Gastrocnemius medialis (tissue), 4 donors: Measurements from ENCODE around the gene HEXIM2. TPM values are rescaled to one million over a fixed set of nuclear protein-coding genes. Genes with fewer than 3 reads are reported as not detected.

ENCODE experiments used
- ATAC-seq, 2 donors: fragments of 150-250 bp; one replicate each; pipeline ENCODE4 v1.9.1; 2016
- DNase-seq, 2 donors: peaks; one replicate each; pipeline ENCODE4 v3.0.0-alpha.2; 2019
- H3K27ac ChIP-seq, 4 donors: fragments of 200-600 bp; sonication (generic); 1 replicate in 1 of 4; 2 replicates in 3 of 4; pipeline ENCODE4 v1.5.1; 2016 to 2018; ENCODE audit warnings: mild to moderate bottlenecking in 2 of 4, moderate library complexity in 1 of 4
- H3K27me3 ChIP-seq, 3 donors: fragments of 200-600 bp; sonication (generic) in 2 of 3; 1 replicate in 1 of 3; 2 replicates in 2 of 3; pipeline versions ENCODE4 v1.5.1 to v1.6.0; 2016 to 2019; ENCODE audit warnings: mild to moderate bottlenecking in 1 of 3, moderate library complexity in 1 of 3
- H3K36me3 ChIP-seq, 2 donors: fragments of 200-600 bp; sonication (generic) in 1 of 2; one replicate each; pipeline ENCODE4 v1.5.1; 2017 to 2018
- H3K4me1 ChIP-seq, 2 donors: fragments of 200-600 bp; sonication (generic) in 1 of 2; one replicate each; pipeline ENCODE4 v1.5.1; 2016 to 2017; ENCODE audit warnings: mild to moderate bottlenecking in 2 of 2
- H3K4me3 ChIP-seq, 4 donors: fragments of 200-600 bp; sonication (generic) in 3 of 4; 1 replicate in 1 of 4; 2 replicates in 3 of 4; pipeline ENCODE4 v1.5.1; 2016 to 2019; ENCODE audit warnings: mild to moderate bottlenecking in 2 of 4
- H3K9me3 ChIP-seq, 3 donors: fragments of 200-600 bp; sonication (generic) in 2 of 3; 1 replicate in 1 of 3; 2 replicates in 2 of 3; pipeline ENCODE4 v1.5.1; 2016 to 2019
- POLR2A ChIP-seq, 2 donors: fragments of 450-650 bp; IDR thresholded peaks; one replicate each; pipeline ENCODE4 v1.6.1; 2017; ENCODE audit warnings: antibody characterized with exemption in 2 of 2, mild to moderate bottlenecking in 2 of 2, moderate library complexity in 2 of 2
- in situ Hi-C, 4 donors: fragments of 200-750 bp; cut with MboI; loops; one replicate each; pipeline versions ENCODE4 v1.15.0 to v1.8.0; 2017; ENCODE audit warnings: low sequenced_read_pairs in 4 of 4
- intact Hi-C: fragments of 100-400 bp; cut with DNase I; formaldehyde crosslinking; loops from one replicate; pipeline ENCODE4 v1.15.1; 2023; ENCODE audit warnings: low total_unique reads
- total RNA-seq, 4 donors: library from RNA; depleted of rRNA; stranded (reverse); fragments of >200 nt; gene quantifications; one replicate each; pipeline versions ENCODE4 v1.1.0 to v1.2.3, GENCODE V29; 2016
- TF ChIP-seq, protein P1 (sequence below), 5 experiments: fragments of 450-650 bp in 3 of 5; fragments of 200-600 bp in 2 of 5; sonication (generic) in 2 of 5; IDR thresholded peaks in 4 of 5; conservative IDR thresholded peaks in 1 of 5; 1 replicate in 4 of 5; 2 replicates in 1 of 5; pipeline ENCODE4 v1.5.1; 2016 to 2019; ENCODE audit warnings: antibody characterized with exemption in 5 of 5, mild to moderate bottlenecking in 3 of 5, moderate library complexity in 3 of 5

Gene HEXIM2
- total RNA-seq, 4 donors from 2014 or later = 31.4 to 70.8 (median 64.9) TPM

DNA sequence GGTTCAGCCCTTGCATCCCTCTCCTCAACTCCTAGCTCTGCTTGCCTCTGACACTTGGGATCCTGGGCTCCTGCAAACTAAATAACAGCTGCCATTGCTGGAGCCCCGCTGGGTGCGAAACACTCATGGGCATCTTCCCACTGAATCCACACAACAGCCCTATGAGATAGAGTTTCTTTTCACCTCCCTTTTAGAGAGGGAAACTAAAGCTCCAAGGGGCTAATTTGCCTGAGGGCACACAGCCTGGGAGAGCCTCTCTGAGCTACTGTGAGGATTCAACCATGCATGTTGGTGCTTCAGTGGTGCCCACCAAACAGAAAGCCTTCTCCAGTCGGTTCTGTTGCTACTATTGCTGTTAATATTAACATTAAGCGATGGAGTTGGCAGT is 22.1 kb upstream of the HEXIM2 start:
- ATAC-seq = no peak
- no peaks in the 10 kb centered on the region for H3K27me3 ChIP-seq
- no peaks in the 10 kb centered on the region for H3K36me3 ChIP-seq
- intact Hi-C loops (no loop called here), in situ Hi-C loops (loop anchor here in 3 of 4 donors (5.0 to 25.0 kb wide), 4 partner anchors 55 to 227 kb away; partner anchors contain the start of gene GFAP (in 2 of the 3))
- H3K4me3 ChIP-seq = no peak overlapping the region
- no peak overlapping the region for H3K27ac ChIP-seq
- peaks cover 16% of the 10 kb centered on the region in 2 donors for H3K4me1 ChIP-seq
- H3K9me3 ChIP-seq = no peaks in the 10 kb centered on the region
- DNase-seq = no peak
- no peak for TF ChIP-seq POLR2A (IDR thresholded peaks at IDR 0.05)
- TF ChIP-seq, protein P1, sequence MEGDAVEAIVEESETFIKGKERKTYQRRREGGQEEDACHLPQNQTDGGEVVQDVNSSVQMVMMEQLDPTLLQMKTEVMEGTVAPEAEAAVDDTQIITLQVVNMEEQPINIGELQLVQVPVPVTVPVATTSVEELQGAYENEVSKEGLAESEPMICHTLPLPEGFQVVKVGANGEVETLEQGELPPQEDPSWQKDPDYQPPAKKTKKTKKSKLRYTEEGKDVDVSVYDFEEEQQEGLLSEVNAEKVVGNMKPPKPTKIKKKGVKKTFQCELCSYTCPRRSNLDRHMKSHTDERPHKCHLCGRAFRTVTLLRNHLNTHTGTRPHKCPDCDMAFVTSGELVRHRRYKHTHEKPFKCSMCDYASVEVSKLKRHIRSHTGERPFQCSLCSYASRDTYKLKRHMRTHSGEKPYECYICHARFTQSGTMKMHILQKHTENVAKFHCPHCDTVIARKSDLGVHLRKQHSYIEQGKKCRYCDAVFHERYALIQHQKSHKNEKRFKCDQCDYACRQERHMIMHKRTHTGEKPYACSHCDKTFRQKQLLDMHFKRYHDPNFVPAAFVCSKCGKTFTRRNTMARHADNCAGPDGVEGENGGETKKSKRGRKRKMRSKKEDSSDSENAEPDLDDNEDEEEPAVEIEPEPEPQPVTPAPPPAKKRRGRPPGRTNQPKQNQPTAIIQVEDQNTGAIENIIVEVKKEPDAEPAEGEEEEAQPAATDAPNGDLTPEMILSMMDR (IDR thresholded peaks at IDR 0.05 in 4 of 5, conservative IDR thresholded peaks at IDR 0.05 in 1 of 5) = no peak

DNA sequence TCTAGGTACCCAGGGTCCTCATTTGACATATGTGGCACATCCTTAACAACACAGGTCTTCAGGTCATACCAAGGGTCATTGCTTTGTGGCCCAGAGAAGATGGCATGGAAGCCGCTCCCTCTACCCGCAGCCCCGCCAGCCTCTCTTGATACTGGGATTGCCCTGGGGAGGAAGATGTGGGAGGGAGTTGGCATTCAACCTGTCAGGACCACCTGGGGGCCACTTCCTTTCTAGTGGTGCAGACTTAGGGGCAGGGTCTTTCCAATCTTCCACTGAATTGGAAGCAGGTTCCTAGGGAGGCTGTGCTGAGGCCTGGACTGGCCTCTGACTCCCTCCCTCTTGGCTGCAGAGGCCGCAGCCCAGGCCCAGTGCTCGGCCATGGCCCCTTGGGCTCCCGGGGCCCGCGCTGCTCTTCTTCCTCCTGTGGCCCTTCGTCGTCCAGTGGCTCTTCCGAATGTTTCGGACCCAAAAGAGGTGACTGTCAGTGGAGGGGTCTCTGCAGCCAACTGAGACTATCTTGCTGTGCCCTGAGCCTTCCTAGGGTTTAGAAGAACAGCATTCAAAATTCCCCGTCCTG is 18.5 kb upstream of the HEXIM2 start:
- no peak for DNase-seq

DNA sequence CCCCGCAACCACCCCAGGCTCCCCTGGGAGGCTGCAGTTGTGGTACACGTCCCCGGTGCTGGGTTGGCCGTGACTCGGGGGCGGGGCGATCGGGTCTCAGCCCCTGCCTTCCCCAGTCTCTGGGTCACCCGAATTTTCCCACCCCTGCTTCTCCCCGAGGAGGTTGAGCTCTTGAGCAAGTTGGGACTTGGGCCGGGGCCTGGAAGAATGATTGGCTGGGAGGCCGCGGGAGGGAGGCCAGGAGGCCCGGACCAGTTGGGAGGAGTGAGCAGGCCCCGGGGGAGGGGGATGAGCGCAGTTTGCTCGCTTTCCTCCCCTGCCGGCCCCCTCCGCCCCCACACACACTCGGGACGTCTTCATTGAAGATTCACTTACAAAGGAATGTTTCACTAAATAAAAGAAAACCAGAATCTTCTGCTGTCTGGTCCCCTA is 17.9 kb upstream of the HEXIM2 start:
- Histone ChIP-seq H3K4me3 (peak overlapping the region; percentile 61 to 78 (median 64)), H3K27ac (peak overlapping the region; percentile 84 to 90 (median 89)), H3K27me3 (no peaks in the 10 kb centered on the region), H3K36me3 (no peaks in the 10 kb centered on the region), H3K9me3 (no peaks in the 10 kb centered on the region), H3K4me1 (peaks cover 16 to 24% of the 10 kb centered on the region in 2 donors)
- intact Hi-C loops = no loop called here
- DNase-seq (peak; percentile 75 to 87), ATAC-seq (peak; percentile 8 to 12)
- TF ChIP-seq, protein P1 (IDR thresholded peaks at IDR 0.05 in 4 of 5, conservative IDR thresholded peaks at IDR 0.05 in 1 of 5) = no peak
- no peak for TF ChIP-seq POLR2A (IDR thresholded peaks at IDR 0.05)
- in situ Hi-C loops = loop anchor here in 2 of 4 donors (5.0 to 25.0 kb wide), 2 partner anchors 54 to 231 kb away; partner anchors contain the start of gene GFAP (in 1 of the 2)

More for the DNA sequence above, 18.5 kb upstream of the HEXIM2 start:
- Histone ChIP-seq H3K27me3 (no peaks in the 10 kb centered on the region), H3K4me3 (peak overlapping the region in 3 of 4 donors; percentile 61 to 78 (median 65)), H3K36me3 (no peaks in the 10 kb centered on the region), H3K9me3 (no peaks in the 10 kb centered on the region), H3K4me1 (peaks cover 16 to 24% of the 10 kb centered on the region in 2 donors), H3K27ac (peak overlapping the region; percentile 84 to 90 (median 89))
- in situ Hi-C loops (loop anchor here in 2 of 4 donors (5.0 to 25.0 kb wide), 2 partner anchors 54 to 231 kb away; partner anchors contain the start of gene GFAP (in 1 of the 2)), intact Hi-C loops (no loop called here)
- no peak for TF ChIP-seq POLR2A (IDR thresholded peaks at IDR 0.05)
- TF ChIP-seq, protein P1 (IDR thresholded peaks at IDR 0.05 in 4 of 5, conservative IDR thresholded peaks at IDR 0.05 in 1 of 5) = no peak
- no peak for ATAC-seq

DNA sequence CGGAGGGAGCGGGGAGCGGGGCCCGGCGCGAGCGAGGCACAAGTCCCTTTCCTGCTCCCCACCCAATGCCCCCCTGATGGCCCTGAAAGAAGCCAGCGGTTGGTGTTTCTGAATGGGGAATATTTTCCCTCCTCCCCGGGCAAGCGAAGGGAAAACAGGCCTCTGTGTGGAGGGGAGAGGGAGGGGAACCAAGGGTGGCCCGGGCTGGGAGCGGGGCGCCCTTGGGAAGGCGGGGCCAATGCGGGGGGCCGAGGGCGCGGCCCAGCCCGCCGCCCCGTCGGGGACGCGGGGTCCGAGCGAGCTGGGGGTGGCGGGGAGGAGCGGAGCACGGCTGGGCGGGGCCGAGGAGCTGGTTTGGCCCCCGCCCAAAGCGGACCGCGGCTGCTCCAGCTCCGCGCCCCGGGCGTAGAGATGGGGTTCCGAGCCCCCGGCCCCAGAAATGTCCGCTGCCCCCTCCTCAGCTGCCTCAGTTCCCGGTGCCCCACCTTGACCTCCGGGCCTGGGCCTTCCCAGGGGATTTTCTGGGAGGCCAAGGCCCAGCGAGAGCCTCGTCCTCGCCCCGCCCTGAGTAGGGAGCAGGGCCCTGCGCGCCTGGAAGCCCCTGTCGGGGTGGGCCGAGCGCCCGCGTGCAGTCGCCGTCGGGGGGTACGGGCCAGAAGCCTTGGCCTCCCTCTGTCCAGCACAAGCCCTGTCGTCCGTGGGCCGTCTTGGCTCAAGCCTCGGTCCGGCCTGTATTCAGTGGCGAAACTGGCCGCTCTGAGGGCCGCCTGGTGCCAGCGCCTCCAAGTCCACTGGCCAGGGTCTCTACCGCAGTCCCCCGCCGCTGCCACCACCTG is 17.3 kb upstream of the HEXIM2 start:
- no peaks in the 10 kb centered on the region for H3K27me3 ChIP-seq
- no peaks in the 10 kb centered on the region for H3K9me3 ChIP-seq
- DNase-seq (no peak), ATAC-seq (peak in 1 of 2 donors; percentile 6)
- H3K36me3 ChIP-seq = no peaks in the 10 kb centered on the region
- H3K27ac ChIP-seq = peak overlapping the region; percentile 84 to 90 (median 89)
- H3K4me3 ChIP-seq = peak overlapping the region; percentile 61 to 78 (median 64)
- peaks cover 16 to 24% of the 10 kb centered on the region in 2 donors for H3K4me1 ChIP-seq
- intact Hi-C loops = loop anchor here (5.0 kb wide), 1 partner anchor 1048 kb away; the partner anchor contains the start of gene KANSL1
- in situ Hi-C loops = loop anchor here in 2 of 4 donors (5.0 to 25.0 kb wide), 2 partner anchors 53 to 232 kb away; partner anchors contain the start of gene GFAP (in 1 of the 2)
- TF ChIP-seq POLR2A (IDR thresholded peaks at IDR 0.05) = peak in 1 of 2 donors; percentile 31
- TF ChIP-seq, protein P1 (IDR thresholded peaks at IDR 0.05 in 4 of 5, conservative IDR thresholded peaks at IDR 0.05 in 1 of 5) = no peak
